ENCODE results near the gene FYN.

DNA sequence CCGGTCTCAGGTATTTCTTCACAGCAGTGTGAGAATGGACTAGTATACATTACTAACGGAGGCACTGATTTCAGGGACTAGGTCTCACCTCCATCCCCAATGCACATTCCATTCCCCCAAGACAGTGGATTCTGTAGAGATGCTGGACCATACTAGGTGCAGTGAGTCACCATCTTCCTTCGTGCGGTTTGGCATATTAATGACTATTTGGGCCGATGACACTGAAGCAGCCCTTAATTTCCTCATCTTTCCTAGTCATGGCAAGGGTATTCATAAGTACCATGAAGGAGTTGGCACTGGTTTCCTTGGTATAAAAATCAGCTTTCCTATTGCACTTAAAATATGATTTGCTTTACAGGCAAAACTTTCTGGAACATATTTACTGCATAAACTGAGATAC, 146.2 kb downstream of the FYN start:
- TF ChIP-seq POLR2AphosphoS5 (IDR thresholded peaks at IDR 0.05; ENCODE audit: low read depth, low read length) (no peak), POLR2A (IDR thresholded peaks at IDR 0.05; ENCODE audit: low read depth, low read length) (no peak), TAF1 (IDR thresholded peaks at IDR 0.05; ENCODE audit: borderline replicate concordance, low read depth, low read length) (no peak)
